Measurements from ENCODE around the gene SIKE1.
A peak's percentile ranks its signal among the peaks of the same experiment; 100 is the strongest.
"Not testable (repeated sequence)": the region's sequence is repeated elsewhere in the genome, so short reads cannot be mapped to it uniquely, and the experiment has no call there.

The SIKE1 gene

DNA sequence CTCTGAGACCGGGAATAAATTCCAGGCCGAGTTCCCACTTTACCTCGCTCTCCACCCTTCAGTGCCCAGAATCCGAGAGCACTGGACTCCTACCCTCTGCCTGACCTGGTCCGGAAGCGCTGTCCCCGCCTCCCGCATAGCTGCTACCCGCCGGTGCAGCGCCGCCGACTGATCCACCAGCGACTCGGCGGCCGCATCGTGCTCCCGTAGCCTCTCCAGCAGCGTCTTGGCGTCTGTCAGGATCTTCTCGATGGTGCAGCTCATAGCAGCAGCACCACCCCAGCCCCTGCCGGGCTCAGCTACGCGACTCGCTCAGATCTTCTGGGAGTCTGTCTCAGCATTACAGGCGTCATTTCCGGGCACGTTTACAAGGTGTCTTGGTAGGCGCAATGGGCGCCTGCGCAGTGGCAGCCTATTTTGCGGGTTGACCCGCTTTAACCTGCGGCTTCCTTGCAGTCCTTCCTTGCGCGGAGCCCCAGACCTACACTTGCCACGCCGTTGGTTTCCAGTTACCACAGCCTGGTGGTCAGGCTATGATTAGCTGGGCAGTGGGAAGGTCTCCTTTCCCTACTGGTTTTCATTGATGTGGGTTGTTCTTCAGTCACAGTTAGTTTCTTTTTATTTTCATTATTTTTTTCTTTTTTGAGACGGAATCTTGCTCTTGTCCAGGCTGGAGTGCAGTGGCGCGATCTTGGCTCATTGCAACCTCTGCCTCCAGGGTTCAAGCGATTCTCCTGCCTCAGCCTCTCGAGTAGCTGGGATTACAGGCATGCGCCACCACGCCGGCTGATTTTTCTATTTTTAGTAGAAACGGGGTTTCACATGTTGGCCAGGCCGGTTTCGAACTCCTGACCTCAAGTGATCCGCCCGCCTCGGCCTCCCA is at the start of gene SIKE1:
Gene SIKE1 (minus strand): TSS at position 342 of the 883 bp plus-strand sequence. CDS start 78 bp downstream, at position 264.
- DNase-seq: peak; percentile 73 to 89 (median 82)

- DNase-seq: not testable (repeated sequence)
Measured at GRCh38 chr1:114830075-114830474, 49.6 kb upstream of the SIKE1 start.

- no peak for DNase-seq
Measured at GRCh38 chr1:114828251-114828650, 47.8 kb upstream of the SIKE1 start.

DNA sequence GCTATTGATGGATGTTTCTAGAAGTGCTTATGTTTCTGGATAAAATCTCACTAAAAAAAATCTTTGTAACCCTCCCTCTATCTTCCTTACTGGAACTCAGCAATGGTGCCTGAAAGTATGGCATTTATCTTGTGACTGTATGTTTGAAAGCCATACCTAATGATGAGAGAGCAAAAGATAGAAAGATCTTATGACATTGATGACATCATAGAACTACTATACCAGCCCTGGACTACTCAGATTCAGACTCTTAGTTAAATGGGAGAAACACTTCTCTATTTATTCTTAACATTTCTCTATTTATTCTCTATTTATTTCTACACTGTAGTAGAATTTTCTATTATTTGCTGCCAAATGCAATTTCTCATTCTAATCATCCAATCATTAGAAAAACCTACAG is 41.5 kb upstream of the SIKE1 start:
- DNase-seq: no peak

DNA sequence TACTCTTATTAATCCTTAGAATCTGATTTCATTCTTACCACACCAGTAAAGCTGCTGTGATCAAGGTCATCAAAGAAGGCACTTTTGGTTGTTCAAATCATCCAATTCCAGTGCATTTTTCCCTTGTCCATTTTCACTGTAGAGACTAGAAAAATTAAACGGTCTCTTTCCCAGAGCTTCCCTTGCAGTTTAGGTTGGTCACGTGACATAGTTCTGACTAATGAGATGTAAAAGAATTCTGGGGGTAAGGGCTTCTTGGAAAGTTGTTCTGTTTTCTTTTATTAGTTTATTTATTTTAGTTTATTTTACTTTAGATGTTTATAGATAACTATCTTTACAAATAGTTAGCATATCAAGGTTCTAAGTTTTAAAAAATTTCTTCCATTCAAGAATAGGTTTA is 39.9 kb upstream of the SIKE1 start:
- no peak for DNase-seq

GRCh38 chr1:114819869-114820268 is 39.4 kb upstream of the SIKE1 start:
- no peak for DNase-seq

GRCh38 chr1:114804449-114804848 is 24.0 kb upstream of the SIKE1 start:
- not testable (repeated sequence) for DNase-seq

- no peak for DNase-seq
Measured at GRCh38 chr1:114803001-114803400, 22.5 kb upstream of the SIKE1 start.

GRCh38 chr1:114794038-114794437 is 13.6 kb upstream of the SIKE1 start:
- DNase-seq: no peak

DNA sequence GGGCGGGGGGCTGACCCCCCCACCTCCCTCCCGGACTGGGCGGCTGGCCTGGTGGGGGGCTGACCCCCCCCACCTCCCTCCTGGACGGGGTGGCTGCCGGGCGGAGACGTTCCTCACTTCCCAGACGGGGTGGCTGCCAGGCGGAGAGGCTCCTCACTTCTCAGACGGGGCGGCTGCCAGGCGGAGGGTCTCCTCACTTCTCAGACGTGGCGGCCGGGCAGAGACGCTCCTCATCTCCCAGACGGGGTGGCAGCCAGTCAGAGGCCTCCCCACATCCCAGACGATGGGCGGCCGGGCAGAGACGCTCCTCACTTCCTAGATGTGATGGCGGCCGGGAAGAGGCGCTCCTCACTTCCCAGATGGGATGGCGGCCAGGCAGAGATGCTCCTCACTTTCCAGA is 10.1 kb upstream of the SIKE1 start:
- not testable (repeated sequence) for DNase-seq

DNA sequence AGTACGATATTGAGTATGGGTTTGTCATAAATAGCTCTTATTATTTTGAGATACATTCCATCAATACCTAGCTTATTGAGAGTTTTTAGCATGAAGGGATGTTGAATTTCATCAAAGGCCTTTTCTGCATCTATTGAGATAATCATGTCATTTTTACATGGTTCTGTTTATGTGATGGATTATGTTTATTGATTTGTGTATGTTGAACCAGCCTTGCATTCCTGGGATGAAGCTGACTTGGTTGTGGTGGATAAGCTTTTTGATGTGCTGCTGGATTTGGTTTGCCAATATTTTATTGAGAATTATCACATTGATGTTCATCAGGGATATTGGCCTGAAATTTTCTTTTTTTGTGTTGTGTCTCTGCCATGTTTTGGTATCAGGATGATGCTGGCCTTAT is 6.0 kb upstream of the SIKE1 start:
- not testable (repeated sequence) for DNase-seq

GRCh38 chr1:114782476-114782875 is 2.0 kb upstream of the SIKE1 start:
- no peak for DNase-seq

- no peak for DNase-seq
Measured at GRCh38 chr1:114779722-114780121, 763 bp downstream of the SIKE1 start.

DNA sequence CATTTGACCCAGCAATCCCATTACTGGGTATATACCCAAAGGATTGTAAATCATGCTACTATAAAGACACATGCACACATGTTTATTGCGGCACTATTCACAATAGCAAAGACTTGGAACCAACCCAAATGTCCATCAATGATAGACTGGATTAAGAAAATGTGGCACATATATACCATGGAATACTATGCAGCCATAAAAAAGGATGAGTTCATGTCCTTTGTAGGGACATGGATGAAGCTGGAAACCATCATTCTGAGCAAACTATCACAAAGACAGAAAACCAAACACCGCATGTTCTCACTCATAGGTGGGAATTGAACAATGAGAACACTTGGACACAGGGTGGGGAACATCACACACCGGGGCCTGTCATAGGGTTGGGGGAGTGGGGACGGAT is 3.8 kb downstream of the SIKE1 start:
- DNase-seq: not testable (repeated sequence)

DNA sequence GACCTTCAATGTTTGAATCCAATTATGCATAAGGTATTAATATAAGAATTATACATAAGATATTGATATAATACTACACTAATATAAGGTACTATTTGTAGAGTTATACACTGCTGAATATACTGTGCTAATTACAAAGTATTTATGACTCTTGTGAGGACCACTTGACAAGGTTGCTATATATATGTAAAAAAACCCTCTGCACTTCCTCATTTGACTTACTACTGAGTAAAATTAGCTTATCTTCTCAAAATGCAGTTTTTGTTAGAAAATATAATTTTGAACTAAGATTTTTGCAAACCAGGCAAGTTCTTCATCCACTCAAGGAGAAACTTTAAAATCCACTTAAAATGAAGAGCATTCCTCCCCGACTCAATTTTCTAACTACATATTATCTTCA is 8.5 kb downstream of the SIKE1 start:
- no peak for DNase-seq

DNA sequence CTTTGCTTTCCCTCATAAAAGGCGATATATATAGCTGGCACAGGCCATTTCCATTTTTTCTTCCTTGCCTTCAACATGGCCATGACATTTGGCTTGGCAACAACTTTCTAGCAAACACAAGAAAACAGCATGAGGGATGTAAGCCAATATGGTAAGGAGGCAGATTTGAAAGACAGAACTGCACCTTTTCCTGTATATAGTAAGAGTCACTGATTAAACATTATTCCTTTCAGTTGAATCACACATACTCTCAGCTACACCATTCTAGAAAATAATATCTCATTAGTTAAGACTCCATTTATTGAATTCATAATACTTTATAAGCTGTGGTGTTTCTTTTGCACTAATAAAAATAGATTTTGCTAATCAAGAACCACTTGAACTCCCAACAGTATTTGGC is 9.5 kb downstream of the SIKE1 start:
- no peak for DNase-seq

DNA sequence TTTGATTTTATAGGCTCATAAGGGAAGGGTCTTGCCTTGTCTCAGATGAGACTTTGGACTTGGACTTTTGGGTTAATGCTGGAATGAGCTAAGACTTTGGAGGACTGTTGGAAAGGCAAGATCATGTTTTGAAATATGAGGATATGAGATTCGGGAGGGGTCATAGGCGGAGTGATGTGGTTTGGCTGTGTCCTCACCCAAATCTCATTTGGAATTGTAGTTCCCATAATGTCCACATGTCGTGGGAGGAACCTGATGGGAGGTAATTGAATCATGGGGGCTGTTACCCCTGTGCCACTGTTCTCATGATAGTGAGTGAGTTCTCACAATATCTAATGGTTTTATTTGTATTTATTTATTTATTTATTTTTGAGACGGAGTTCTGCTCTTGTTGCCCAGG is 15.8 kb downstream of the SIKE1 start:
- DNase-seq: no peak

DNA sequence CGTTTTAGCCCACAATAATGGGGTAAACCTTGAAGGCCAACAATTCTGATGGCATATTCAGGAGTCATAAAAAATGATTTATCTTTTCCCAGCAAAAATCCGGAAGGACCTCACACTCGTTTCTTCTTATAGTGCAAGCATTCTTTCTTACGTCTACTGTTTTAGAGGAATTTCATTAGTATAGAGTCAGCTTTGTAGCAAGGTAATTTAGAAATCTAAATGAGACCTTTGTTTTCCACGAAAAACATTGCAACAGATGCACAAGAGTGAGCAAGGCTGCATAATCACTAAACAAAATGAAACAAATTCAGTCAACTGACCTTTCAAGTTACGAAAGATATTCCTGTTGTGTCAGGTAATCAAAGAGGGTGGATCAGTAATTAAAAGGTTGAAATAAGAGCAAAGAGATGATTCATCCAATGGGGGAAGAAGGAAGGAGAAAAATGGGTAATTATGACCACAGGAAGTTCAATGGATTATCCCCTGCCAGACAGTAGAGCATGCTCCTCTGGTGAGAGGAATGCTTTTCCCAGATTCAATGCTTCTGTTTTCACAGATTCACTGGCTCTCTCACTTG is 22.1 kb downstream of the SIKE1 start:
- DNase-seq: no peak

DNA sequence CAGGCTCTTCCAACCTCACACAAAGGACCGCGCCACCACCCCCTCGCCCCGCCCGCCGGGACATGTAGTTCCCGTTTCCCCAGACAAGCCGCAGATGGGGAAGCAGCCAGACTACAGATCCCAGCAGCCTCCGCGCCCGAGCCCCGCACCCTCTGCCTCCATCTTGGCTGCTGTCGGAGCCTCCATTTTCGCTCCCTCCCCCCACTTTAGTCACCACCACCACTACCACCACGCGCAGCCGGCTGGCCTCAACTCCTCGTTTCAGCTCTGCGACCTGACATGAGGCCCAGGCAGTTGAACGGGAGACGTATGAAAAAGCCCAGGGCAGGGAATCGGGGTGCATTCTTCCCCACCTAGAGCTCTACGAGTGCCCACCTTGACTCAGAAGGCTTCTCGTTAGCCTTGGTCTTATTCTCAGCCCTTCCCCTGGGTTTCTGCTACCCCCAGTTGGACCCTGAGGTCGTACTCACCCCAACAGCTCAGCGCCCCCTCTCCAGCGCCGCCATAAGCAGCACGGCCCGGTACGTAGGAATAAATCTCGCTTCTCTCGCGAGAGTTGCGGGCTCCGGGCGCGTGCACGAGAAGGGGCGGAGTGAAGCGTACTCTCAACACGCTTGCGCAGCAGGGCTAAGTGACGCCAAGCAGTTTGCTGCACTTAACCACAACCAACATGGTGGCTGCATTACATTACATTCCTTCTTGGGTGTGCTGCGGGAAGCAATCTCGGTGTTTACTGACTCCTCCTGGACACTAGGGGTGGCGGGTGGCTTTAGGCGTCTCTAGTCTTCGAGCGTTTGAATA is 22.8 kb downstream of the SIKE1 start, which contains the start of gene CSDE1:
Gene CSDE1 (minus strand): TSS at position 530 of the 801 bp plus-strand sequence. CDS start 18,094 bp downstream, outside the sequence.
- peak; percentile 87 to 96 (median 92) for DNase-seq

DNA sequence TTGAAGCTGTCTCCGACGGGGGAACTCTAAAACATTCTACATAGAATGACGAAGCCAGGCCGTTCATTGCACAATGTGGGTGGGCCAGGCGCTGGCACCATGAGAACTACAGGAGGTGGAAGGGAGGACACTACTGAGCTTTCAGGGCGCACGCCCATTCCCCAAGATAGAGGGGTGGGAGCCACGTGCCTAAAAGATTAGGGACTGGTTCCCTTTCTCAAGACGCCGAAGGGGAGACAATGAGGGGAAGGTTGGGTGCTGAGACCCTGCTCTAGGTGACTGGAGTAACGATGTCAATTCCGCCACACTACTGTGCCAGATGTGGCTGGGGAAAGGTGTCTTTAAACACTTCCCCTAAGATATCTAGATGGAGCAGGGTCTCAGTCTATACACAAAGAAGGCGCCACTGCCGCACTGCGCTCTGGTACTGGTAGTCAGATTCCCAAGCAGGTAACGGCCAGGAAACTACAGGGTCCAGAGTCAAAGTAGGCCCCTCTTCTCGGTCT is 23.5 kb downstream of the SIKE1 start:
- DNase-seq: no peak

- DNase-seq: no peak
Measured at GRCh38 chr1:114756009-114756892, 24.2 kb downstream of the SIKE1 start.
